HG03469 (cell line): ENCODE measurements around the gene LRMDA.

ENCODE experiments used
- ATAC-seq: cut with Tn5 transposase; IDR thresholded peaks from one replicate; pipeline ENCODE4 v1.9.1; 2021; ENCODE audit warnings: mild to moderate bottlenecking, moderate library complexity, moderate number of reproducible peaks; ENCODE audit not compliant: unreplicated experiment

Gene LRMDA

GRCh38 chr10:76252733-76253132 lies 821.3 kb downstream of the LRMDA start:
- ATAC-seq, result no peak

GRCh38 chr10:76255241-76255640 lies 823.8 kb downstream of the LRMDA start:
- ATAC-seq, result no peak

GRCh38 chr10:76257816-76258215 lies 826.4 kb downstream of the LRMDA start:
- ATAC-seq, result no peak

DNA sequence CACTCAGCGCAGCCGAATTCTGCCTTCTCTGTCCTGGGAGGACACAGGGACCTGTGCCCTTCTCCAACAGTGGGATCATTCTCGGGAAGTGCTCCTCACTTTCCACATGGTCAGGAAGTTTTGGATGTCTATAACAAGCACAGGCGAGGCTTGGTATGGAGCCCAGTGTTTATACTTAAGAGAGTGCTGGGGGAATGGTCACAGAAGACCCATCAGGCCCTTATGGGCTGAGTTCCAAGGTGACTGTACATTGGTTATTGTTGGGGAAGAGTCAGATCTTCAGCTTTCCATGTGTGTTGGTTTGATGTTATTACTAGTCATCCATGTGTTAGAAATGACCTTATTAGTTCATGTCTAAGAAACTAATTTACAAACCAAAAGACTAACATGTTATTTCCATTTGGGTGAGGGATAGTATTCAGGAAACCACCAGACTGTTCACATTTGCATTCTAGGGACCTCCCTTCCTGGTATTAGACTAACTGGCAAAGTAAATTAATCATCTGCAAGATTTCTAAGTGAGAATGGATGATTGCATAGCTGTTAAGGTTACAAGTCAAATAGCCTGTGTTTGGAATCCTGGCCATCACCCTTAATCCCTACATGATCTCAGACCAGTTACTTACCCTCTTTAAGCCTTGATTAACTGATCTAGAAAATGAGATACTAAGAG lies 834.2 kb downstream of the LRMDA start:
- no peak for ATAC-seq

- no peak for ATAC-seq
These were observed 837.1 kb downstream of the LRMDA start for GRCh38 chr10:76268530-76268929.

- ATAC-seq, result no peak
These were observed 837.5 kb downstream of the LRMDA start for GRCh38 chr10:76268954-76269353.

- no peak for ATAC-seq
These were observed 839.0 kb downstream of the LRMDA start for GRCh38 chr10:76270464-76270863.

DNA sequence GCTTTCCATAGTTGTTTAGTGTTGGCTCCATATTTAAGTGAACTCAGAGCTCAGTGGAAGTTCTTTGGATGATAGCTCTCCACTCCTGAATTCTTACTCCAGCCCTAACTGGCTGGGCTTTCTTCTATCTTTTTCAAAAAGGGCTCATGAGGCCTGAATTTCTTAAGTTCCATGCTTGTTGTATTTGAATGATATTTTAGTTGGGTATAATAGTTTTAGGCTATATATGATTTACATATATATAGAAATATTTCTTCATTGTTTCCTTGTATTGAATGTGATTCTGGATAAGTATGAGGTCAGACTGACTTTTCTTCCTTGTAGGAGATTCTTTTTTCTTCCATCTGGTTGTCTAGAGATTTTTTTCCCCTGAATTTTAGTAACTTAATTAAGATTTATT lies 843.5 kb downstream of the LRMDA start:
- ATAC-seq, result no peak

GRCh38 chr10:76278811-76279460 lies 847.5 kb downstream of the LRMDA start:
- no peak for ATAC-seq

DNA sequence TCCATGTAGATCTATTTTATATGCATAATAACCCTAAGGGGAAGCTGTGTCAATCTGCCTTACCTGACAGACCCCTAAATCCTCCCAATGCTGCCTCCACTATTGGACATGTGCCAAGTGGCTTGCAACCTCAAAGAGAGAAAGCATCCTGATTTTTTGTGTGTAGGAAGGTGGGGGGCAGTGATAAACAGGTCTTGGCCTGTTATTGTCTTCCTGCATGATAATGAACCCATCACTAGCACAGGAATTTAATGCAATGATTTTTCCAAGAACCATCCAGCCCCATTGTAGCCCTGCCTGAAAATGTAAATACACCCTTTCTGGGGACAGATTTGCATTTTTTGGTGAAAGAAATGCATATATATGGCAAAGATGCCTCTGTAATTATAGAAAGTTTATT lies 850.2 kb downstream of the LRMDA start:
- no peak for ATAC-seq

DNA sequence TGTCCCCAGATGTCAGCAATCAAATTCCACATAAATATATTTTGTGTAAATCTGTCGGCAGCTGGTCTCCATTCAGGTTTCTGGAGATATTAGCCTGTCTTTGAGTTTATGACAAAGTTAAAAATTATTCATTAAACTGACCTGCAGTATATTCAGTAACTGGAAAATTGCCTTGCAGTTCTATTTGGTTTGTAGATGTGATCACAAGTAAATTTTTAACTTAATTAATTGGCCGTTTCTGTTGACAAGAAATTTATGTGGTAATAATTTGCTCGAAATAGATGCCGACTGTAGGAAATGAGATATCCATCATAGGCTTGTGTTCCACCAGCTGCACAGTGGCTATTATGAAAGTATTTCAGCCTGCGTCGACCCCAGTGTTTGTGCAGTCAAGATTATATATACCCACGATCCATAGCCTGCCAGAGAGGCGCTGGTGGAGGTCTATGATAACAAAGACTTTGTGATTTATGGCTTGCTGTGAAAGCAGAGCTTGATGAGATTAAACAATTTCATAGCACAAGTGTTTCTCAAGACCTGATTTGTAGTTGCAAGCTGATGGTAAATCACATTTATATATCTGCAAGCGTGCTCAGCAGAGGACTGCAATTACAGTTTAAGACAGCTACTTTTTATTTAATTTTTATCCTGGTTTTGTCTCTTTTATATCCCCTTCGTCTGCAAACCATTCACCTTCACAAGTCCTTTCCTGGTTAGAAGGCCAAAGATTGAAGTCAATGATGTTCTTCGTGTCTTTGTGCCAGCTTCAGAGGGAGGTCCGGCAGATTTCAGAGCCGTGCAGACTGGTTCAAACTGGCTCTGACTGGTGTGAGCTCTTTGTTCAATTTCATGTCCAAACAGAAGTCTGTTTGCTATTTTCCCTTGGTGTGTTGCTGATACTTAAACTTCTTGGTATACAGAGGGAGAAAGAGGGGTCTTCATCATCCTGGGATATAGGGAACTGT lies 850.9 kb downstream of the LRMDA start:
- no peak for ATAC-seq

GRCh38 chr10:76284351-76284750 lies 852.9 kb downstream of the LRMDA start:
- no peak for ATAC-seq

DNA sequence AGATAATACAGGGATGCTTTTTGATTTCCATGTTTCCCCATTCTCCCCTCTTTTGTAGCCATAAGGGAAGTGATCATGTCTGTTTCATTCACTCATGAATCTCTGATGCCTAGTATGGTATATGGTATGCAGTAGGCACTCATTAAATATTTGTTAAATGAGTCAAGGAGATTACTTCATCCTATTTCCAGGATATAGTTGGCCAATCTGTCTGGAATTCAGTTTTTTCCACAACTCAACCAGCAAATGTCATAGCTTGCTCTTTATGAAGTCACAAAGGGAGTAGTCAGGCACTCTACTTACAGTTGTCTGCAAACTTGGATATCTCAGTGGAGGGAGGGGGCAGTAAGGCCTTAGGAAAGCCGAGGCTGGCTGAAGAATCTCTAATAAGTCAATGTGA lies 853.6 kb downstream of the LRMDA start:
- ATAC-seq, result no peak

GRCh38 chr10:76285515-76285914 lies 854.1 kb downstream of the LRMDA start:
- ATAC-seq, result no peak

GRCh38 chr10:76286536-76286935 lies 855.1 kb downstream of the LRMDA start:
- no peak for ATAC-seq

DNA sequence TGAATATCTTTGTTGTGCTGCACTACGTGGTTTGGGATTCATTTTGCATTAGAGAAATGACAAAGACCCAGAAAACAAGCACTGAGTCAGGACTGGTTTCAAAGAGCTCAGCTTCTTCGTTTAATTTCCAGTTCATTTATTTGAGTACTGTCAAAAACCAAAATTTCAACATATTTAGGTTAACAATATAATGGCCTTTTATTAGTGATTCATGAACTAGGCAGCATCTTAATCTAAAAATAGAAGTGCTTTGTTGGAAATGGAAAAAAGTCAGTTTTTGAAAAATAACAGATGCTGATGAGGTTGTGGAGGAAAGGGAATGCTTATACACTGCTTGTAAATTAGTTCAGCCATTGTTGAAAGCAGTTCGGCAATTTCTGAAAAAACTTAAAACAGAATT lies 856.4 kb downstream of the LRMDA start:
- ATAC-seq, result no peak

GRCh38 chr10:76291175-76291574 lies 859.8 kb downstream of the LRMDA start:
- no peak for ATAC-seq

- ATAC-seq, result no peak
These were observed 860.5 kb downstream of the LRMDA start for GRCh38 chr10:76291885-76292284.

DNA sequence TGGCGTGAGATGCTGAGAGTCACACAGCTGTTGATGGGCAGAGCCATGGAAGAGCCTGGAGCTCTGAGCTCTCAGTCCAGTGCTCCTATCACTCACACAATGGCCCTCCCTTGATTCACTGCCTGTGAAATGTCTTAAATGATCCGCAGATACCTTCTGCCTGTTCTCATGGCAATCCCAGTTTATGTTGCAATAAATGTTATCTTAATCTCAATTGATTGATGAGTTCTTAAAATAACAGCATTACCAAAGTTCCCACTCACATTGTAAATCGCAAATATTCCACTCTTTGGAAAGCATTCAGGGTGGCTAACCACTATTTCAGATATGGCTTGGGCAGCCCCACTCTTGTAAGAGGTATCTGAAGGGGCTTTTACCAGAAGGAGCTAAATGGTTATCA lies 865.5 kb downstream of the LRMDA start:
- no peak for ATAC-seq

- no peak for ATAC-seq
These were observed 865.9 kb downstream of the LRMDA start for GRCh38 chr10:76297358-76297757.

DNA sequence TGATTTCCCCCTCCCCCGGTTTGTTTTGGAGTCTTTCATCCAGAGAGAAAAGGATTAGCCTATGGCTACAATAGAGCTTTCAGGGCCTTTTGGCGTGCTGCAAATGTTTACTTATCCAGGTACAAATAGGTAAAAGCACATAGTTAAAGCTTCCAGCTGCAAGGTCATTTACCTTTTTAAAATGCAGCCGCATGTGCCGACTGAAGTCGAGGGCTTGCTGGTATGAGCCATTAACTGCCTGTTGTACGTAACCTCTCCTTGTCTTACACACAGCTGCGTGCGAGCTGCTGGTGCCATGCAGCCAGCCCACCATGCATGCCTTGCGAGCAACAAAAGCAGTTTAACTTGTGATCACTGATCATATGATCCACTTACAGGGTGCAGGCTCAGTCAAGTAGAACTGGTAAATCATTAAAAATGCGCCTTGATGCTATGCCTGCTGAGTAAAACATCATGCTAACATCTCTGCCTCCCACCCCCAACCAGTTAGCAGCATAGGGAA lies 866.4 kb downstream of the LRMDA start:
- no peak for ATAC-seq
